Mesendoderm (in vitro differentiated cells): ENCODE results near the gene NELL2.

Experiments
- DNase-seq: peaks from one replicate; pipeline ENCODE4 v3.0.0; 2013
- H2AK5ac ChIP-seq: 2 replicates; pipeline ENCODE4 v1.6.1; 2013; ENCODE audit warnings: low read length, inconsistent platforms
- H2BK120ac ChIP-seq: 2 replicates; pipeline ENCODE4 v1.6.1; 2013; ENCODE audit warnings: low read depth, mild to moderate bottlenecking, low read length, moderate library complexity, mixed read lengths
- H2BK15ac ChIP-seq: replicated peaks from 2 replicates; pipeline ENCODE4 v1.6.1; 2013; ENCODE audit warnings: low read depth, mild to moderate bottlenecking, moderate library complexity
- H2BK5ac ChIP-seq: 2 replicates; pipeline ENCODE4 v1.6.1; 2013; ENCODE audit warnings: low read length, inconsistent platforms
- H3K18ac ChIP-seq: 2 replicates; pipeline ENCODE4 v1.6.1; 2013; ENCODE audit warnings: mild to moderate bottlenecking, low read length, mixed read lengths
- H3K23ac ChIP-seq: one replicate; pipeline ENCODE4 v1.6.1; 2013; ENCODE audit warnings: low read length
- H3K27ac ChIP-seq: 2 replicates; pipeline ENCODE4 v1.5.1; 2013; ENCODE audit warnings: low read depth, mild to moderate bottlenecking, inconsistent platforms, low read length, moderate library complexity
- H3K27me3 ChIP-seq: 2 replicates; pipeline ENCODE4 v1.6.1; 2013; ENCODE audit warnings: low read length, control low read depth, mild to moderate bottlenecking, inconsistent platforms; ENCODE audit not compliant: insufficient read depth, poor library complexity
- H3K36me3 ChIP-seq: 2 replicates; pipeline ENCODE4 v1.6.1; 2013; ENCODE audit warnings: low read length, inconsistent platforms; ENCODE audit not compliant: control insufficient read depth, insufficient read depth
- H3K4ac ChIP-seq: one replicate; pipeline ENCODE4 v1.6.1; 2013; ENCODE audit warnings: low read depth, mild to moderate bottlenecking, low read length, moderate library complexity
- H3K4me1 ChIP-seq: 2 replicates; pipeline ENCODE4 v1.6.1; 2013; ENCODE audit warnings: low read depth, low read length, inconsistent platforms; ENCODE audit not compliant: control insufficient read depth
- H3K4me2 ChIP-seq: 2 replicates; pipeline ENCODE4 v1.6.1; 2013; ENCODE audit warnings: low read length
- H3K4me3 ChIP-seq: 2 replicates; pipeline ENCODE4 v1.5.1; 2013; ENCODE audit warnings: mild to moderate bottlenecking, low read length
- H3K56ac ChIP-seq: one replicate; pipeline ENCODE4 v1.6.1; 2013; ENCODE audit warnings: low read length
- H3K79me1 ChIP-seq: 2 replicates; pipeline ENCODE4 v1.6.1; 2013; ENCODE audit warnings: low read length, inconsistent platforms
- H3K79me2 ChIP-seq: 2 replicates; pipeline ENCODE4 v1.6.1; 2013; ENCODE audit warnings: mild to moderate bottlenecking, low read length; ENCODE audit not compliant: control insufficient read depth, insufficient read depth
- H3K9ac ChIP-seq: 2 replicates; pipeline ENCODE4 v1.6.1; 2013; ENCODE audit warnings: low read length, inconsistent platforms
- H4K5ac ChIP-seq: one replicate; pipeline ENCODE4 v1.6.1; 2013; ENCODE audit warnings: low read length
- H4K8ac ChIP-seq: one replicate; pipeline ENCODE4 v1.6.1; 2013; ENCODE audit warnings: low read depth, mild to moderate bottlenecking, control low read depth, low read length, moderate library complexity
- WGBS: extraction: QIAGEN DNeasy Blood & Tissue Kit; methylation state at CpG from one replicate; pipeline ENCODE4 v1.1.7; 2013; ENCODE audit warnings: low lambda C conversion rate, missing lambda C conversion rate; ENCODE audit not compliant: insufficient coverage; ENCODE audit errors: extremely low coverage; 5-methylcytosine and 5-hydroxymethylcytosine counted together

The NELL2 gene

DNA sequence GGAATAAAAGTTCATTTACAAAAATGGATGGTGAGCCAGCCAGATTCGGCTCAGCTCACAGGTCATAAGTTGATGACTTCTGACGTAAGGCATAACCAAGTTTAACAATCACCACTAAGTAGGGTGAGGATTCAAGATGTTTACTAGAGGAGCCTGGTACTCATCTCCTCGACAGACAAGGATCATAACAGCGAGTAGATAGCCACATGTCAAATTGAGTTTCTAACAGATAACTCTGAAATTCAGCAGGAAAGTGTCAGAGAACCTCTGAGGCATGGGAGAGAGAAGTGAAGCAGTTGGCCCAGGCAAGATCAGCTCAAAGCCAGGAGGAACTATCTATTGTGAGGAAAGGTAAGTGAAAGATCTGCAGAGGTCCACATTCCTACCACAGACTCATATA, 208.7 kb downstream of the NELL2 start:
- Histone ChIP-seq H3K4me2 (no peak overlapping the region), H3K27ac (no peak overlapping the region), H2BK120ac (no peak overlapping the region), H3K27me3 (no peaks in the 10 kb centered on the region), H2BK5ac (no peak overlapping the region), H3K36me3 (no peaks in the 10 kb centered on the region), H3K79me1 (no peaks in the 10 kb centered on the region), H3K4me1 (no peaks in the 10 kb centered on the region), H3K4ac (no peak overlapping the region), H3K9ac (no peak overlapping the region), H2BK15ac (no peak overlapping the region), H3K23ac (no peak overlapping the region), H4K8ac (no peak overlapping the region), H2AK5ac (no peak overlapping the region), H4K5ac (no peak overlapping the region), H3K4me3 (no peak overlapping the region), H3K56ac (no peak overlapping the region), H3K18ac (no peak overlapping the region), H3K79me2 (no peaks in the 10 kb centered on the region)
- no peak for DNase-seq
- no CpG with 5 or more reads among the region's 4 CpGs for WGBS

DNA sequence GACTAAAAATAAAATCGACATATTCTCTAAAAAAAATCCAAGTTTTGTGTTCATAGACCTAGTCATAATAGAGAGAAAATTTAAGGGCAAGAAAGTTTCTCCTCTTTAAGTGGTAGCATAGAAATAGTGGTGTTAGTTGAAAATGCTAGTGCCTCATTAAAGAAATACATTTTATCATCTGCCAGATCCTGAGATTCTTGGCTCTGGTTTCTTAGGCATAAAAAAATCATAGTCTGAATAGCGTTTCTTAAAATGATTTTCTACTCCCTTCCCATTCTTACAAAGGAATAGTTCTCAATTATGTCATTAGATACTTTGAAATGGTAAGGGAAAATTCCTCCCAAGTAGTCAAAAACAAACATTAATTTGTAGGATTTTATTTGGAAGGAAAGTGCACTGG, 212.8 kb downstream of the NELL2 start:
- no peak overlapping the region for H3K4me2 ChIP-seq
- H3K4ac ChIP-seq, result no peak overlapping the region
- no peaks in the 10 kb centered on the region for H3K79me2 ChIP-seq
- no peak overlapping the region for H4K8ac ChIP-seq
- no peaks in the 10 kb centered on the region for H3K36me3 ChIP-seq
- no peak overlapping the region for H2BK15ac ChIP-seq
- no peak overlapping the region for H3K9ac ChIP-seq
- no peak overlapping the region for H2BK5ac ChIP-seq
- H4K5ac ChIP-seq, result no peak overlapping the region
- H3K27me3 ChIP-seq, result no peaks in the 10 kb centered on the region
- no peaks in the 10 kb centered on the region for H3K79me1 ChIP-seq
- H3K56ac ChIP-seq, result no peak overlapping the region
- H3K18ac ChIP-seq, result no peak overlapping the region
- no peak overlapping the region for H3K27ac ChIP-seq
- no peaks in the 10 kb centered on the region for H3K4me1 ChIP-seq
- no peak overlapping the region for H3K23ac ChIP-seq
- no peak overlapping the region for H3K4me3 ChIP-seq
- WGBS, result no CpG with 5 or more reads among the region's 2 CpGs
- no peak overlapping the region for H2BK120ac ChIP-seq
- no peak for DNase-seq
- no peak overlapping the region for H2AK5ac ChIP-seq

DNA sequence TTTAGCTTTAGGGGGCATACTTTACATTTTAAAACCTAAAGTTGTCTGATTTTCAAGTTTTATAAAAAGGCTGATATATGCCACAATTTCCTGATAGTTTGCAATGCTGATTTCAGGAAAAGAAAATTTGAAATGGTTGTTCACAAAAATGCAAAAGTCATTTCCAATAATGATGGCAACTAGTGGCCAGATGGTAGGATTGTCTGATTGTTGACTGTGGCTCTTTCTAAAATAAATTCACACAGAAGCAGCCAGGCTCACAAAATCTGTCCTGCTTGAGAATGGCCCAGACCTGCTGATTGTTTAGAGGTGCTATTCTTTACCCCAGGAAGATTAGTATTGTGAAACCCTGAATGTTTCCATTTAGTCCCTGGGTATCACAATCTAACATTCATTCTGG, 220.3 kb downstream of the NELL2 start:
- Histone ChIP-seq H3K56ac (no peak overlapping the region), H3K4ac (no peak overlapping the region), H3K4me2 (no peak overlapping the region), H3K9ac (no peak overlapping the region), H3K27me3 (no peaks in the 10 kb centered on the region), H3K18ac (no peak overlapping the region), H3K23ac (no peak overlapping the region), H3K79me2 (no peaks in the 10 kb centered on the region), H3K79me1 (no peaks in the 10 kb centered on the region), H4K8ac (no peak overlapping the region), H2BK120ac (no peak overlapping the region), H3K27ac (no peak overlapping the region), H3K4me1 (peaks cover 6% of the 10 kb centered on the region), H4K5ac (no peak overlapping the region), H3K36me3 (no peaks in the 10 kb centered on the region), H2AK5ac (no peak overlapping the region), H2BK15ac (no peak overlapping the region), H3K4me3 (no peak overlapping the region), H2BK5ac (no peak overlapping the region)
- DNase-seq, result no peak

DNA sequence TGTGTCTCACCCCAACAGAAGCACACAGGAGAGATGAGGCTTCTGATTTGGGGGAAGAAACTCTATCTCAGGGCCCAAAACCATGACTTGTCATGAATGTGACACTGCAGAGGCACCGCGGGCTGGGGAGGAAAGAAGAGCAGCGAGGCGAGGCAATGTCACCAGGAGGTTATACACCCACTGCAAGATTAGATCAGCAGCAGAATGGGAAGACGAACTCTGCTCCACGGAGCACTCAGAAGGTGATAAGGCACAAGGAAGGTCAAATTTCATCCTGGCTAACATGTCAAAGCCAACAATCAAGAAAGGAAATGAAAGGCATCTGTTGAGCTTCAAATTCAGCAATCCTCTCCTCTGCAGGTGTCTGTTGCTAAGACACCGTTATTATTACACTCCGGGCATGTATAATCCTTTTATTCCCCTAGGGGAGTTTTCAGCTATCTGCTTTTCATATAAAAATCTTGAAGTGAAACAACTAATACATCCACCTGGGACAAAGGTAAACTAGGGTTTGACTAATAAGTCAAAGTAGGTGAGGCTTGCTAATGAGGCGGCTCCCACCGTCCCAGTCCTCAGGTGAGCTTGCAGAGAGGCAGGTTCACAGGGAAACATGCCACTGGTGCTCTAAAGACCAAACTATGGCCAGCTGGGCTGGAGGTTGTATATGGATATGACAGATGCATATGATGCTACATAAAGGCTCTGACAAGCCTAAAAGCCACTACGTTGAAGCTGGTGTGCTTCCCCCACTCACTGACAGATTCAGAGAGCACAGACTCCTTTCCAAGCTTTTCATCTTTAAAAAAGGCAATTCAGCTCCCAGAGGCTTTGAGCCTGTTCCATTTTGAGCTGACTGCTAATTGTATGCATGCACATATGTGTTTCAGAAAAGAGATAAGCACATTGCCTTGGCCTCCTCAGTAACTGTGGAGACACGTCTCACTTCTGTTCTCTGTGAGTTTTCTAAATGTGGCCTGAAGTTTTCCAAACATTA, 221.2 kb downstream of the NELL2 start:
- H3K79me1 ChIP-seq, result no peaks in the 10 kb centered on the region
- H3K56ac ChIP-seq, result no peak overlapping the region
- no peak overlapping the region for H3K4ac ChIP-seq
- no peak overlapping the region for H3K27ac ChIP-seq
- H3K4me1 ChIP-seq, result peaks cover 6% of the 10 kb centered on the region
- WGBS, result no CpG with 5 or more reads among the region's 12 CpGs
- H2AK5ac ChIP-seq, result no peak overlapping the region
- H2BK5ac ChIP-seq, result no peak overlapping the region
- no peak overlapping the region for H3K4me3 ChIP-seq
- H2BK15ac ChIP-seq, result no peak overlapping the region
- H4K5ac ChIP-seq, result no peak overlapping the region
- H4K8ac ChIP-seq, result no peak overlapping the region
- H2BK120ac ChIP-seq, result no peak overlapping the region
- H3K27me3 ChIP-seq, result no peaks in the 10 kb centered on the region
- H3K23ac ChIP-seq, result no peak overlapping the region
- H3K36me3 ChIP-seq, result no peaks in the 10 kb centered on the region
- no peak overlapping the region for H3K4me2 ChIP-seq
- no peak overlapping the region for H3K18ac ChIP-seq
- no peaks in the 10 kb centered on the region for H3K79me2 ChIP-seq
- no peak overlapping the region for H3K9ac ChIP-seq
- peak; percentile 72 for DNase-seq

DNA sequence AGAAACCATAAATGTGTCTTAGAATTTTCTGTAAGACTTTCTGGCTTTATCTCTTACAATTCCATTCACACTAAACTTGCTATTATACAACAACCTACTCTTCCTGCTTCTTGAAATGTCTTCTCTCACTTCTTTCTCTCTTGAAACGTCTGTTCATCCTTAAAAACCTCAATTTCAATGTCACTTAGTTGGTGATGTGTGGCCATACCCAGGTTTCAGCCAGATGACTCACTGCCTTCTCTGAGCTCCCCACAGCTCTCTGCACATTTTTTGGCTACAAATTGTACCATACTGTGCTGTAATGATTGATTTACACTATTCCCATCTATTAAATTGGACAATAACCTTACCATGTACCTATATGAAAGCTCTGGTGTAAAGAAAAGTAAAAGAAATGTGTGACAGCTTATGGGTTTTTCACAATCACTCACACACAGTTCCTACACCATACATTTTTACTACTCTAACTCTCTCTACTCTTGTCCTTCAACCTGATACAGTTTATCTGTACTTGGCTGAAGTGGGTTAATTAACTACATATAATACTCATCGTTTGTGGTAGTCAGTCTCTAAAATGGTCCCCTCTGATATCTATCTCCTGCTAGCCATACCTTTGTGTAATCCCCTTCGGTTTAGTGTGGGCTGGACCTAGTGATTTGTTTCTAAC, 222.1 kb downstream of the NELL2 start:
- no peaks in the 10 kb centered on the region for H3K79me1 ChIP-seq
- no peak overlapping the region for H2BK5ac ChIP-seq
- WGBS, result no CpG with 5 or more reads among the region's 3 CpGs
- no peak overlapping the region for H3K4ac ChIP-seq
- no peak overlapping the region for H3K27ac ChIP-seq
- H3K4me2 ChIP-seq, result no peak overlapping the region
- H3K9ac ChIP-seq, result no peak overlapping the region
- H3K79me2 ChIP-seq, result no peaks in the 10 kb centered on the region
- no peak overlapping the region for H3K56ac ChIP-seq
- H4K8ac ChIP-seq, result no peak overlapping the region
- H3K23ac ChIP-seq, result no peak overlapping the region
- no peak for DNase-seq
- no peak overlapping the region for H2BK120ac ChIP-seq
- H2BK15ac ChIP-seq, result no peak overlapping the region
- H3K27me3 ChIP-seq, result no peaks in the 10 kb centered on the region
- H3K36me3 ChIP-seq, result no peaks in the 10 kb centered on the region
- H2AK5ac ChIP-seq, result no peak overlapping the region
- no peak overlapping the region for H4K5ac ChIP-seq
- no peak overlapping the region for H3K4me3 ChIP-seq
- no peak overlapping the region for H3K18ac ChIP-seq
- H3K4me1 ChIP-seq, result peaks cover 6% of the 10 kb centered on the region
